ENCODE measurements around the gene RECK.
"Not testable (repeated sequence)": the region's sequence is repeated elsewhere in the genome, so short reads cannot be mapped to it uniquely, and the experiment has no call there.

RECK gene

DNA sequence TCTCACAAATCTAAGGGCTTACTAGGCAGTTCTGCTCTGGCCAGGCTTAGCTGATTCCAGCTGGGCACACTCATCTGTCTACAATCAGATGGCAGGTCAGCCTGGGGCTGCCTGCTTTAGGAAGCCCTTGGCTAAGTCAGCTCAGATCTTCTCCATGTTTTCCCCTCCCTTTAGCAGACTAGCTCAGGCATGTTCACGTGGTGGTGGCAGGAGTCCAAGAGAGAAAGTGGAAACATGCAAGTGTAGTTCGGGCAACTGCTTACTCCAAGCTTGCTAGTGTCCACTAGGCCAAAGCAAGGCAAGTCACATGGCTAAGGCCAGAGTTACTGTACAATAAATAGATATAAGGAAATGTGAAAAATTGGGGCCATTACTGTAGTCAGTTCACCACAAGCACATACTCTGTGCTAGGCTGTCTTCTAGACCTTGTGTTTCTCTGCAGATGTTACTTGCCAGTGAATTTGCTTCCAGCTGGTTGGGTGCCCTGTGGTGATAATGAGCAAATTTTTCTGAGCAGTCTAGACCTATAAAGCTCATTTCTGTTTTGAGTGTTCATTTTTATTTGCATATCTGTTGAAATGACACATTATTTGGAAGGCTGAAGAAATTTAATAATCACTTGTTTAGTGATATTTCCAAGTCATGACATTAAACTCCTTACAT, 38.3 kb downstream of the RECK start:
- peak; percentile 72 for DNase-seq

DNA sequence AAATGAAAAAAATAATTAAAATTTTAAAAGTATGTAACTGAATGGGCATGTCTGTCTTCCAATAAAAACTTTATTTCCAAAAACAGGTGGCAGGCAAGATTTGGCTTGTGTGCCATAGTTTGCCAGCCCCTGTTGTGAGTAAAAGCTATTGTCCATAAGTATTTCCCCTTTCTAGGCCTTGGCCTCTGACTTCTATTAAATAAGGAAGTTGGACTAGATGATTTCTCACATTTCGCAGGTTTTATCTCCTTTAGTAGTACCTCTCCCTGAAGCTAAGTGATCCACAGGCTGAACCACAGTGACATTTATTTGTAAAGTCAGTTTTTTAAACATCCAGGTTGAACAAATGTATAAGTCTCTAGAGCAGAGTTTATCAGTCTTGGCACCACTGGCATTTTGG, 41.3 kb downstream of the RECK start:
- DNase-seq, result no peak

DNA sequence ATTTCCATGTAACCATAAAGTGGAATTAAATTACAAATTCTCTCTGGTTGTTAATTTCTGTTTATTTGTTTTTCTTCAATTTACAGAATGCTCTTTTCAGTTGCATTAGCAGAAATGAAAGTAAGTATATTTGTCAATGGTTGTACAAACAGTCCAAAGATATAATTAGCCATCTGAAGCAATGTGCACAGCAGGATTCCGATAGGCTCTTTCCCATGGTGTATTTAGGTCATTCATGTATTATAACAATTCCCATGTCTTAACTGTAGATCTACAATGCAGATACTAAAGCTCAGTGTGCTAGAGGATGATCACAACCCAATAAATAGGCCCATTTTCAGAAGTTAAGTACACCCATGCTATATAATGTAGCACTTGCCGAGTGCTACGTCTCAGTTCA, 43.8 kb downstream of the RECK start:
- DNase-seq, result no peak

DNA sequence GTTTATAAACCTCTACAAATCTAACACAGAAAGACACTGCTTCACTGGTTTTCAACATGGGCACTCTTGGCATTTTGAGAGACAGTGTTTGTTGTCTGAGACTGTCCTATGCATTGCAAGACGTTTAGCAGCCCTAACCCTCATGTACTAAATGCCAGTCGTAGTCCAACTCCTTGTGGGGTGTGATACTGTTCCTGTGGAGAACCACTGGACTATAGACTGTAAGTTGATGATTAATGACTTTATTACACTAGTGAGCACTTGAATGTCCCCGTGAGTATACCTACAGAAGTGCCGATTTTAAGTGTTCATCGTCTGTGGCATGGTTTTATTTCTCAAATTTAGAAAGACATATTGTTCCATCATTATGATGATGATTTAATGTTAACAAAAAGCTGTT, 46.2 kb downstream of the RECK start:
- DNase-seq, result no peak

DNA sequence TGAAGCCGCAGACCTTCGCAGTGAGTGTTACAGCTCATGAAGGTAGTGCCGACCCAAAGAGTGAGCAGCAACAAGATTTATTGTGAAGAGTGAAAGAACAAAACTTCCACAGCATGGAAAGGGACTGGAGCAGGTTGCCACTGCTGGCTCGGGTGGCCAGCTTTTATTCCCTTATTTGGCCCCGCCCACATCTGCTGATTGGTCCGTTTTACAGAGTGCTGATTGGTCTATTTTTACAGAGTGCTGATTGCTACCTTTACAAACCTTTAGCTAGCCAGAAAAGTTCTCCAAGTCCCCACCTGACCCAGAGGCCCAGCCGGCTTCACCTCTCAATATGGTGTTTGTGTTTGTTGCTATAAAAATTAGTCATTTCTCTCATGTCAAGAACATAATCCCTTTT, 49.7 kb downstream of the RECK start:
- DNase-seq, result no peak

DNA sequence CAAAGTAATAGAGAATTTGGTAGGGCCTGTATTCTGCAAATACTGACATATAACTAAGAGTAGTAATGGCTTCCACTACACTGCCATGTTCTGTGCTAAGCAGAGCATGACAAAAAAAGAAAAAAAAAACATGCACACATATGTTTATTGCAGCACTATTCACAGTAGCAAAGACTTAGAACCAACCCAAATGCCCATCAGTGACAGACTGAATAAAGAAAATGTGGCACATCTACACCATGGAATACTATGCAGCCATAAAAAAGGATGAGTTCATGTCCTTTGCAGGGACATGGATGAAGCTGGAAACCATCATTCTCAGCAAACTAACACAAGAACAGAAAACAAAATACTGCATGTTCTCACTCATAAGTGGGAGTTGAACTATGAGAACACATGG, 50.3 kb downstream of the RECK start:
- not testable (repeated sequence) for DNase-seq

DNA sequence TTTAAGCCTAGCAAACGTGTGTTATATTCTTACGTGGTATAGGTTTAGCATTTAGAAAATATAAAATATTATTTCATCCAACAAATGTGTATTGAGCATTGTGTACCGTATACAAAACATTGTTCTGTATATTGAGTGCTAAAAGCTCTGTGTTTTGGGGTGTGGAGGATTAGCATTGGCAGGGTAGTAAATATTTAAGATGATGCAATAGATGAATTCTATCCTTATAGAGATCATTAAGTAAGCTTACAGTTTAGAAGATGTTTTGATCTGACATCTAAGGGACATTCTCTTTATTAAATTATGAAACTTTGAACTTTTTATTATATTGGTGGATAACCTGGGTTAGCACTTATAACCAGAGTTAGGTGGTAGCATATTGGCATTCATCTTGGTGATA, 51.3 kb downstream of the RECK start:
- DNase-seq, result no peak

DNA sequence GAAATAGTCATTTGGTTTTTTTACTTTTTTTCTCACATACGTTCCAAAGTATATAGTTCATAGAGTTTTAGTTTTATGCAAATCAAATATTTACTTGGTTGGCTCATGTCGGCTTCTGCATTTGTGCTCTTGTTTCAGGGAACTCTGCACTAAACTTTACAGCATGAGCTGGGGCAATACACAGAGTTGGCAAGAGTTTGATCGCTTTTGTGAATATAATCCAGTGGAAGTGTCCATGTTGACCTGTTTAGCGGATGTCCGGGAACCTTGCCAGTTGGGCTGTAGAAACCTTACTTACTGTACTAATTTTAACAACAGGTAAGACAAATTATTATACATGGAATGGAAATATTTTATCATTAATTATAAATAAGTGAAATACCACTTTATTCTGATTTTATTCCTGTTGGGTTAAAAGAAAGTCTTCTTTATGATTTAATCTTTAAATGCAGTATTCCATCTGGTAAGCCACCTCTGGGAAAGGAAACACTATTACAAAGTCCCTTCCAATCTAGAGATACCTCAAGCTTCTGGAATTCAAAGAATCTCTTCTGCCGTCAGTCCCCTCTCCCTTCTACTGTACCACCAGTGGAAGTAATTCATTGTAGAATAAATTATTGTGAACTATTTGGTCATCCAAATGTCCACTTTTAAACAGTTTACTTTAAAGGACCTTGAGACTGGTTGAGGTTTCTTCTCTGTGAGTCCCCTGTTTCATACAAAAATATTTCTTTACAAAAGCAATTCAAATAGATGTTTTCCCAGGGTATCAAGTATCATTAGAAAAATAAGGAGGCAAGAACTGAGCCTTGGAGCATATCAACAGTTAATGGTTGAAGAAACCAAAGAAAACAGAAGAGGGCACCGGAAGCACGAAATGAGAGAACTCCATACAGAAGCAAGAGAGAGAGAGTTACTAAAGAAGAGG, 54.6 kb downstream of the RECK start:
- DNase-seq, result peak; percentile 77

DNA sequence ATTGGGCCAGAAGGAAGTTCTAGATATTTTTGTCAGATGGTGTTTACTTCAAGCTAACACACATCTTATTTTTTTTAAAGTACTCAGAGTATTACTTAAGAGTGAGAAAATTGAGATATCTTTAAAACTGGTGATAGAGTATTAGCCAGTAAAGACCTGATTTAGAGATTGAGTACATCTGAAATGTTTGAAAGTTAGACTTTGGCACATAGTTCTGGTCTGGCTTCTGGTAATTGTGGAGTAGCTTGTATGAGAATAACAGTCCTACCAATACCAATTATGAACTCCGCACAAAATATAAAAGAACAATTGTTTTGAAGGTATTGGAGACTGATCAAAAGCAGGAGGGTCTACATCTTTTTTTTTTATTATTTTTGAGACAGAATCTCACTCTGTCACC, 55.3 kb downstream of the RECK start:
- DNase-seq, result no peak

DNA sequence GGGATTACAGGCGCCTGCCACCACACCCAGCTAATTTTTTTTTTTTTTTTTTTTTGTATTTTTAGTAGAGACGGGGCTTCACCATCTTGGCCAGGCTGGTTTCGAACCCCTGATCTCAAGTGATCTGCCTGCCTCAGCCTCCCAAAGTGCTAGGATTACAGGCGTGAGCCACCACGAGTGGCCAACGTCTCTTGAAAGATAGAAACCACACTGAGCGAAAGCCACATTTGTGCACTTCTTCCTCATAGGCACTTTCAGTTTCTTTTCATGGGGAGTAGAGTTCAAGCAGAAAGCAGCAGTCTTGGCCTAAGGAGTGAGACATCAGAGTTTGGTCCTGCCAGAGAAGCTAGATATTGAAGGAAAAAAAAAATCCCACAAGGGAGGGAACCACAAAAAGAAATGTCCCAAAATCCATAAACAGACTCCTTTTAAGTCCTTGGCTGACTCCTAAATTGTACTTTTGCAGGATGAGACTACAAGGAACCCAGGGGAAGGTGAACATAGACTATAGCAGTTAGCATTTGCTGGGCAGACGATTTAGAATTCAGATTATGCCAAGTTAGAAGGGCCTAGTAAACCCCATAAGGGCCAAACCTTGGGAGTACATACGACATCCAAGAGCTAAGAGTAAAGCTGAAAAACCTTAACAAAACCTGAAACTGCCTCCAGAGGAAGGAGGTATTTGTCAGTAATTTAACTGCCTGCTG, 55.9 kb downstream of the RECK start:
- DNase-seq, result no peak

DNA sequence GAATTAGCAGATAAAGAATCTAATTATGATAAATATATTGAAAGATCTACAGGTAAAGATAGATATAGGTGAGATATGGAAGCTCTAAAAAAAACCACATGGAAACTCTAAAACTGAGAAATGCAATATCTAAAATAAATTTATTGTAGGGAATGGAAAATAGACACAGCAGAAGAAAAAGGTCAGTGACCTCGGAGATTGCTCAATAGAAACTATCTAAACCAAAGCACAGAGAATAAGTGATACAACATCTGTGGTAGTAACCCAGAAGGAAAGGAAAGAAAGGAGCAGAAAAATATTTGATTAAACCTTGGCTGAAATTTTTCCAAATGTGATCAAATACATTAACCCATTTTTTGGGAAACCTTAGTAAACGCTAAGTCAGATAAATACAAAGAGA, 56.7 kb downstream of the RECK start:
- DNase-seq, result no peak

DNA sequence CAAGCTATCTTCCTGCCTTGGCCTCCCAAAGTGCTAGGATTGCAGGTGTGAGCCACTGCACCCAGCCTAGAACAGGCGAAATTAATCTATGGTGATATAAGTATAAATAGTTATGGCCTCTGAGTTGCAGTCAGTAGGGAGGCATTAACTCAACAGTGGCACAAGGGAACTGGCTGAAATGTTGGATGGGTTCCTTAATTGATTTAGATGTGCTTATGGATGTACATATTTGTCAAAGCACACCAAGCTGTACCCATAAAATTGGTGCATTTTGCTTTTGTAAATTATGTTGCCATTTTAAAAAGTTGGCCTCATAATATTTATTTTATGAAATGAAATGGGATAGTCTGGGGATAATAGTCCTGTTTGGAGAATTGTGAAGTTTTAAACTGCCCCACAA, 63.0 kb downstream of the RECK start:
- DNase-seq, result no peak

DNA sequence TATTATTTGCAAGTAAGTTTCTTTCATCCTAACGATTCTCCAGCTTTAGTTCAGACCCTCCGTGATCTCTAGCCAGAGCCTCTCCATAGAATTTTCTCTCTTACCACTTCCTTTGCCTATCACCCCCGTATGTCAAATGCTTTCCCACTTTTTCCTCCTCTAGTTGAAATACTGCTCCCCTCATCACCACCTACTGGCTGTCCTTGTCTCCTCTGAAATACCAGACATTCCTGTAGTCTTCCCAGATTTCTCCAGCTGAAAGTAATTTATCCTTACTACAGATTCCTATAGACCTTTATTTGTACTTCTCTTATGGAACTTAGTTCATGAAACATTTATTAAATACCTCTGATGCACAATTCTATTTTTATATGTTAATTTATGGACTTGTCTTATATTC, 63.8 kb downstream of the RECK start:
- DNase-seq, result peak; percentile 94

DNA sequence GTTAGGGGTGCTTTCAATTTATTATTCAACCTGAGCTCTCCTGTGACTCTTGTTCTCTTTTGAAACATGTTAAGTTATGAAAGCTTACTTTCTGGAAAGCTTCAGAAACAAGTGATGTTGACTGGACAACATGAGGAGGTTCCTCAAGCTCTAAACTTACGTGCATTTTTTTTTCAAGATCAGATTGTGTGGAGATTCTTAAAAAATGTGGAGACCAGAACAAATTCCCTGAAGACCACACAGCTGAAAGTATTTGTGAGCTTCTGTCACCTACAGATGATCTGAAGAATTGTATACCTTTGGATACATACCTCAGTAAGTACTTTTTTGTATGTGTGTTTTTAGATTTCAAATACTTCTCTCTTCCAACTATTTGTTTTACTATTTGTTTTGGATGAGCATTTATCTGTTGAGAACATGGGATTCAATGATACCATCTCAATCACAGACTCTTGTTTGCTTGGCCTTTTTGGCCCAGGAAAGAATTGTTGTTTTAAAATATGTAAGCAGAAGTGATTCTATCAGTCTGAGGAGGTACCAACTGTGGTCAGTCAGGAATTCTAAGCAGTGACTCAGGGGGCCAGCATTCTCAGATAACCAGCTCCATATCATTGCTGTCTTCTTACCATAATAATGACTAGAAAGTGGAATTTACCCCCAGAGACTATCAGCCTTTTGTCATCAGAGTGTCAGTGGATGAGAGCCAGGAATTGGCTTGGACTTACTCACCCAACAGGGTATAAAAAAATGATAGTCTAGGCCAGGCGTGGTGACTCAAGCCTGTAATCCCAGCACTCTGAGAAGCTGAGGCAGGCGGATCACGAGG, 65.4 kb downstream of the RECK start:
- peak; percentile 100 for DNase-seq

DNA sequence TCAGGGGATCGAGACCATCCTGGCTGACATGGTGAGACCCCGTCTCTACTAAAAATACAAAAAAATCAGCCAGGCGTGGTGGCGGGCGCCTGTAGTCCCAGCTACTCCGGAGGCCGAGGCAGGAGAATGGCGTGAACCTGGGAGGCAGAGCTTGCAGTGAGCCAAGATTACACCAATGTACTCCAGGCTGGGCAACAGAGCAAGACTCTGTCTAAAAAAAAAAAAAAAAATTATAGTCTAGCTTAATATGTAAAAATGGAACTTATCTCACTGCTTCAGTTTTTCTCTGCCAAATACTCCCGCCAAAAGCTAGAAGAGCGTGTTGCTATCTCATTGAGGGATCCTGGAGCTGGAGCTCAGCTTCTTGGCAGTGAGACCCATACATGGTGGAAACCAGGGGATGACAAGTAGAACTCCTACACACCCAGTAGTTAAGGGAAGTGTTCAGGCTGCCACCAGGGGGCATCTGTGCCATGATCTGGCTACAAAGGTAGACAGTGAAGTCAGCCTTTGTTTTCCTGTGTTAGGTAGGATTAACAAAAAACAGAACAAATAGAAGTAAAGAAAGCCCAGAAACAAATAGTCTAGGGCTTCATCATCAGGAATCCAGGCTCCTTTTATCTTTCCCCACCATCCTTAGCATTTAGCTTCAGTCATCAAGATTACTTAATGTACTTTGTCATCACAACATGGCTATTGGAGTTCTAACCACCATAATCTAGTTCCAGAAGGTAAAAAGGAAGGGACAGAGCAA, 66.2 kb downstream of the RECK start:
- DNase-seq, result peak; percentile 67

DNA sequence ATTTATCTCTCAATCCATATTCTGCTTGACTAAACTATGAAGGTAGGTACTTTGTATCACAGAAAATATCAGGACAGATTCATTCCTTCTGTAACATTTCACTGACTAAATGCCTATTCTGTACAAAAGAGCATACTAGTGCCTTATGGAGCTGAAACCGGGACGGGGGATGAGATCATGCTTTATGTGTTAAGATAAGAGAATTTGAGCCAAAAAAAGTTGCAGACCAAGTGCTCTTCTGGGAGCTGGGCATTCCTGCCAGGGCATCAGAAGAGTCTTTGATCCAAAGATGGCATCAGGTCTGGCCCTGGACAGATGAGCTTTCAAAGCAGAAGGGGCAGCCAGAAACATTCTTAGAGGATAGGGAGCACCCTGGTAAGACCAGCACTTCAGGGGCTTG, 72.4 kb downstream of the RECK start:
- DNase-seq, result no peak

DNA sequence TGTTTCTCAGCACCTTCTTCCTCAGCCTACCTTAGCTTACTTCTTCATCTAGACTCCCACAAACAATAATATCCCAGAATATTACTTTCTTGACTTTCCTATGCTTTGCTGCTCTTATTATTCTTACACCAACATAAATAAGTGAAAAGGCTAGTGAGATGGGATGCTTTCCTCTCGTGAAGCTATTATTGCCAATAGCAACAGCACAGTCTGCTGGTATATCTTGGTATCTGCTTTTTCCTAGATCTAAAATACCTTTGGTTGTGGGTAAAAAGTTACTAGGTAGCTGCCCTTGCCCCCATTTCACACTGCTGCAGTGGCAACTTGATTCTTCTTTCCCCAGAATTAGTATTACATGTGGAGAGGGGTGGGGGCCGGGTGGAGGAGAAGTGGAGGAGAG, 73.7 kb downstream of the RECK start:
- DNase-seq, result no peak

DNA sequence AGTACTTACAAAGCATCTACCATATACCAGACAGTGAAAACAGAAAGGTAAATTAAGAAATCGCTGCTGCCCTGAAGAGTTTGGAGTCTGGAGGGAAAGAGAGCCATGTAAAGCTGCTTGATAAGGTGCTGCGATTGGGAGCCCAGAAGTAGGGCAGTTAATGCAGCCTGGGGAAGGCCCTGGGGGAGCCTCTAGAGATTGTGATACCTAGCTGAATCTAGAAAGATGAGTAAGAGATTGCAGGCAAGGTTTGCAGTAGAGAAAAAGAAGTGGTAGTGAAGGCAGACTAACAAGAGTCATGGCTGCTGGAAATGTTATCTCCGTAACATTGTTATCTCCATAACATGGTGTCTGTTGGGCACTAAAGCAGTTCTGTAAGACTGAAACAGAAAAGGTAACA, 75.8 kb downstream of the RECK start:
- no peak for DNase-seq

DNA sequence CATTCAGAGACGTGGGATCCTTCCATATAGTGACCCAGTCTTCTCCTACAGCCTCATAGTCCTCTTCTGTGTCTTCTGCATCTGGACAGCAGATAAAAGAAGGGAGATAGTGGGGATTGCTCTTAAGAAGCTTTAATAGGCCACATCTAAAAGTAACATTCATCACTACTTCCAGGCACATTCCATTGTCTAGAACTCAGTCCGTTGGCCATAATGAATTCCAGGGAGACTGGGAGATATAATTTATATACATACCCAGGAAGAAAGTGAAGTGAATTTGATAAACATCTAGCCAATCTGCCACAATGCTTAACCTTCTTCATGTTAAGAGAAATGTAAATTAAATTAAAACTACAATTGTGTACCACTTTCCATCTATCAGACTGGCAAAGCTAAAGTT, 77.3 kb downstream of the RECK start:
- DNase-seq, result no peak

DNA sequence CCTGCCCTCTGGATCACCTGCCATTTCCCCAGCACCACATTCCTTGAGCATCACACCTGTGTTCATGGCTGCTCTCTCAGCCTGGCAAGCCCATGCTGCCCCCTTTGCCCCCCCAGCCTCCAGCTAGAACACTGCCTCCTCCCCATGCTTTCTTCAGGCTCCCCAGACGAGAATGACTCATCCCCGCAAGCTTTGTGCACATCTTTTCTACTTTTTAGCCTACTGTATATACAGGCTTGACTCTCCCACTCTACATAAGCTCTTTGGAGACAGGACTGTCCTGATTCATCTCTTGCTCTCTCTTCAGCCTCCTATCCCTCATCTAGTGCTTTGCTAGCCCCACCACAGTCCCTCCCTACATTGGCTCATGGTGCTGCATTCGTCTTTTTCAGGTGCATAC, 79.9 kb downstream of the RECK start:
- no peak for DNase-seq

DNA sequence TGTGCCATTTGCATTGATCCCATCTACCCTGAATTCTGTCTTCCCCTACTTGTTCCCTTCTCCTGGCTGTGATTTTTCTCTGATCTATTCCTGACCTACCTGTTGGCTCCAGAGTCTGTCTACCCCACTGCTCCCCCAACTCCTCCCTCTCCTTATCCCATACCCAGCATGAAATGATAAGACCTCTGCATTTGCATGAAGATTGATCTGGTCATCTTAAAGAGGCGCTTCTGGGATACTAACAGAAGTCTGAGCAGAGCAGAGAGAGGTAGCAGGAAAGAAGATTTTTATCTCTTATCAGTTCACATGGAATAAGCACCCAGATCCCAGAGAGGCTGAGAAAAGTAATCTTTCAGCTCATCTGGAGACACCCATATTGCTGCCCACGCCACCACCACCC, 81.5 kb downstream of the RECK start:
- DNase-seq, result no peak

DNA sequence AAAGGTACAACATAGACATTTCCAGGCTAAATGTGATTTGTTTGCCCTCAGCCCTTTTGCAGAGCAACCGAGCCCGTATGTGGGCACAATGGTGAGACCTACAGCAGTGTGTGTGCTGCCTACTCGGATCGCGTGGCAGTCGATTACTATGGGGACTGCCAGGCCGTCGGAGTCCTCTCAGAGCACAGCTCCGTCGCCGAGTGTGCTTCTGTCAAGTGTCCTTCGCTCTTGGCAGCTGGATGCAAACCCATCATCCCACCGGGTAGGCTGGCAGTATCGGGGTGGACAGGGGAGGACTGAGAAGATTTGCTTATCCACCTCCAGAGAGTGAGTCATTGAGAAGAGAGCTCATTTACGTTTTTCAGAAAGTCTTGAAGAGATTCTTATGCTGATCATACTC, 82.0 kb downstream of the RECK start:
- DNase-seq, result no peak

All from fibroblast of skin of right quadriceps (primary cell).